ENCODE results near the gene RUNX1.

RUNX1 gene

DNA sequence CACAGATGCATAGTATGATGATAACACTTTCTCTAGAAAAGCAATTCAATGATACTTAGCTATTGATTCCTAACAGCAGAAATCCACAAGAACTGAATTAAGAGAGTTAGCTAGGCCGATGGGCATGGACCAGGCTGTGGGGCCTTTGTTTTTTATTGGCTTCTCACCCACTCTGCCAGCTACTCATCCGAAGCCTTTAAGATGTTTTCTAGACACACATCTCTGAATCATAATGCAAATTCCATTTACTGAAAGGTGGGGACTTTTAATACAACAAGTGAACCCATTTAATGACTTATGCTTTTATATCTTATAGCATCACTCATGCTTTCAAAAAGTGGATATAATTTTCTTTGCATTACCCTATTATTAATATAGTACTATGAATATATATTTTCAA, 170.2 kb downstream of the RUNX1 start:
- no peak for DNase-seq (ENCODE audit: low spot score)

DNA sequence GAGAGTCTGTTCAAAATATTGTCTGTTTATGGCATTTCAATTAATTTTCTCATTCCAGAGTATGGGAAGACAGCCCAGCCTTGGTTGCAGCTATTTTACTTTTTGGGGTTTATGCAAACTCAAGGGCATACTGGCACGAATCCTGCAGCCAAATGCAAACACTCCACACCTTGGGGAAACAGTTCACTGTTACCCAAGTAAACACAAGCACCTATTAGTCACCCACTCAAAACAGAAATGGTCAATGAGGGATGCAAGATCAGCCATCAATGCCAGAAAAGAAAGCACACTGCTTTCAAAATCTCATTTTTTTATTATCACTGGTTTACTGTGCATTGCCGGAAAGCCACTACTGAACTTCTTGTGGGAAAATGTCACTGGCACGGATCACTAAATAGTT, 170.6 kb downstream of the RUNX1 start:
- no peak for DNase-seq (ENCODE audit: low spot score)

DNA sequence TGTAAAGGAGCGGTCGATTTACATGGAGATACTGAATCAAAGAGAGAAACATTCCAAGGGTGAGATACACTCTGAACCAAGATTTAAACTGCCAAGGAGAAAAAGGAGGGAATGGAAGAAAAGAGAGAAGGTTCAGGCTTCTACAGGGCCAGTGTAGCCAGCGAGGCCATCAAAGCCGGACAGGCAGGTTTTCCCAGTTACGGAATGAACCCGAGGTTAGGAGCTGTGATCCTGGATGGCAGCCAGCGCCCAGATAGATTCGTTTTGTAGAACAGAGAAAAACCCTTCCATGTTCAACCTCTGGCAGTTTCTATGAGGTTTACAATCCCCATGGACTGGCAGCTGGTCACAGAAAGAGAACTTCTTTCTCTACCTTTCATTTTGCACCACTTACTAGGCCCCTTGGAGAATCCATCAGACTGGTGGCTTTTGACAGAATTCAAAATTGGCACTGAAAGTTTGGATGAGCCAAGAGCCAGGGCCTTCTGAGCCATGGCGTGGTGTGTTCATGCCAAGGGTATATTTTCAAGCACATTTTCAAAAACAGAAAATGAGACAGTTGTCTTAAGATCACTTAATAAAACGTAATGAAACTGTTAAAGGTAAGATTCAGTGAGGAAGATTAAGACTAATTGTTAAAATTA, 171.5 kb downstream of the RUNX1 start:
- DNase-seq (ENCODE audit: low spot score): no peak

DNA sequence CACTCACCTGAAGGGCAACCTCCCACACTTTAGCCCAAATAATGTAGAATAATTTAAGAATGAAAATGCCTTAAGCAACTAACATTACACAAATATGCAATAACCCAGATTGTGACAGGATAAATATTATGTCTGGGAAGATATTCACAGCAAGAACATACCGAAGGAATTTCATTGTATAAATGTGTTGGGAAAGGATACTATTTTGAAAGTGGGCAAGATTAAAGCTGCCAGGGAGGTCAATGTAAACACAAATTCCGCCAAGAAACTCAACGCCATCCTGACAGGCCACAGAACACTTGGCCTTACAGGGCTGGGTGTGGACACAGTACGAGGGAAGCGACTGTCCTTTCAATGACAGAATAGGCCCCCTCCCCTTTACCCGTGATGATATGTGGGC, 173.3 kb downstream of the RUNX1 start:
- DNase-seq (ENCODE audit: low spot score): no peak

DNA sequence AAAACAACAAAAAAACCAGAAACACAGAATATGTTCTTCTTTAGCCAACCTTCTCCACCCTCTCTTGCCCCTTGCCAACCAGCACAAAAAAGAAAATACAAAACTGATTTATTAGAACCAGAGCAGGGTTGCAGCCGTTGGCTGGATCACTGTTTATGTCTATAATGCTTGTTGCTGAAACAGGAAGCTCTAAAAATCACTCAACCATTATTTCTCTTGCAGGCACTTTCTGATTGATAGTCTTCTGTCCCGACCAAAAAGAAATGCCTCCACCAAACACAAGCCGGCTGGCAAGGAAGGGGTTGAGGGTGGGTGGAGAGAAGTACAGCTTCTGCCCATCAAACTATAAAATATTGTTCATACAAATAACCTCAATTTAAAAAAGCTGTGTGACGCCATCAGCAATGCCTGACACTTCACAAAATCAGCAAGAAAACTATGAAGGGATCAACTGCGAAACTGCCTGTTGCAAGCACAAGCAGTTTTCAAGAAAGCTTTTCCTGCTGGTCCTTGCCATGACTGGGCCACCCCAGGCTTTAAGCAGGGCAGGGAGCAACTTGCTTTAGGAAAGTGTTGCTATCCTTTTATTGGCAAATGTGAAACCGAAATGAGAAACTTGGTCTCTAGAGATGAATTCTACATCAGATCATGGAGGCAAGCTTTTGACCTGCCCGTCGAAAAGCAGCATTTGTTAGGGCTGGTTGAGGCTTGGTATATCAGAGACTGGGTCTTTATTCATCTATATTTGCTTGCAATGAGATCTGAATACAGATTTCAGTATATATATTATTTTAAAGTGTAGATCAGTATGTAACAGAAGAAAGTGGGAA, 174.2 kb downstream of the RUNX1 start:
- no peak for DNase-seq (ENCODE audit: low spot score)

DNA sequence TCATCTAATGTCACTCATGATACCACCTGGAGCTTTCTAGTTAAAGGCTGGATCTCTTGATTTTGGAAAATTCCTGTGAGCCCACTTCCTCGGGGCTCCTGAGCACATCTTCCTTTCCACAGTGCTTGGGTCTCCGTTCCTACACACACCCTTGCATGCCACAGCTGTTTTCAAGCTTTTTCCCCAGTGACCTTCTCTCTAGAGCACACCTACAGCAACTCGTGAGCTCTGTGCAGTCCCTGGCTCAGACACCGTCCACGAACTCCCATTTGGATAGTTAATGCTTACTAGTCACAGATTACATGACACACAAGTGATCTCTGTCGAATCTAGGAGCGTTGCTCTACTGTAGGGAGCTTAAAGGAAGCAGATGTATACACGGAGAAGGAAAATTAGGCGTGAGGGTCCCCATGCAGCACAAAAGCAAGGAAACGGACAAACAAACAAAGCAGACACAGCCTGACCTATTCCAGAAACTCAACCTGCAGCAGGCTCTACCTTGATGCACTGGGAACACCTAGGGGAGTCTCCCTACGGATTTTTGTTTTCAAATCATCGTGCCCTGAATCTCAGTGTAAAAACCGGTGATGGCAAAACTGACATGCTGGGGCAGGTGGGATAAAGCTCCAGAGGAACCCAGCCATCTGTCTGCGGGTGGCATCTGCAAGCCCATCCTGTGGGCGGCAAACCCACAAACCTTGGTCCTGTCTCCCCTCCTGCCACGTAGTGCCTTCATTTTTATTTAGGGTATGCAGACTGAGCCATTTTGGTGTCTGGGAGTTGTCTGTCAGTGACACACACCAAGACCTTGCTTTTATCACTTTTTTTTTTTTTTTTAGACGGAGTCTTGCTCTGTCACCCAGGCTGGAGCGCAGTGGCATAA, 177.8 kb downstream of the RUNX1 start:
- no peak for DNase-seq (ENCODE audit: low spot score)

DNA sequence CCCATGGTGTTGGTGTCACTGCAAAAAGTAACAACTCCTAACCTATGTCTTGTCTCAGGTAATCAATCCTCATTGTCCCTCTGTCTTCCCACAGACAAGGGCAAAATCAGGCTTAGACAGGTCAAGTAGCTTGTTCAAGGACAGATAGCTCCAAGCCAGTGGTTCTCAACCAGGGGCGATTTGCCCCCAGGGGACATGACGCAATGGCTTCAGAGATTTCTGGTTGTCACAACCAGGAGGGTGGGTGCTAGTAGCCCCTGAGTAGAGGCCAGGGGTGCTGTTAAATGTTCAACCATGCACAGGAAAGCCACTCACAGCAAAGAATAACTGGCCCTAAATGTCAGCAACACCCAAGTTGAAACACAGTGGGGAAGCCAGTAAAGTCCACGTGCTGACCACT, 178.9 kb downstream of the RUNX1 start:
- DNase-seq (ENCODE audit: low spot score): no peak

DNA sequence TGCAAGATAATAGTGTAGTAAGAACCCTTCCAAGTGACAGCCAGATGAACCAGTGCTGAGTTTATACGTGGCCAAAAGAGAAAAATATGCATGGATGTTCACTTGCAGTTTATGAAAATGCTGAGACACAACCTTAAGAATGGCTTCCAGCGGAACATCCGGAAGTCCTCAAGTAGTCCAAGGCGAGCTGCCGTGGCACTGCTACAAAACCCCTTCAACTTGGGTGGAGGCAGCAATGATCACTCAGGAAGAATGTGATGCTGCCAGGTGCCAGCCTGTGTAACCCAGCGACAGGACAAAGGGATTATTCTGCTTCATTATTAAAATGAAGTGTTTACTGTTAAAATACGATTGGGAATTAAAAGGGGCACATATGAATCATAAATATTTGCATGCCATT, 179.6 kb downstream of the RUNX1 start:
- no peak for DNase-seq (ENCODE audit: low spot score)

DNA sequence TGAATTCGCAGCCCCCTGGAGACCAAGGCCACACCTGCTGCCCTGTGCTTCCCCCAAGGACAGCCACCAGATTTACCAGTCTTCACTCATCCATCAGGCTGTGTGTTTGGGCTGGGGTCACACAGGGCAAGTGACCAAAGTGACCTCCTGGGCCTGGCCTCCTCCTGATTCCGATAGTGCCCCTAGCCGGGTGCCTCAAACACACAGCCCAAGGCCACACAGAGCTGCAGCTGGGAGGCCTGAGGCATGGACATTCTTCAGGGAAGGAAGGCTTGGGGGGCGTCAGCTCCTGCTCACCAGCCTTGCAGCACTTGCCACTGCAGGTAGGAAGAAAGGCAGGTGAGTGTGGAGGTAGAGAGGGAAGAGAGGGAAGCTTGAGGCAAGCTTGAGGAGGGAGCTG, 181.3 kb downstream of the RUNX1 start:
- DNase-seq (ENCODE audit: low spot score): no peak

DNA sequence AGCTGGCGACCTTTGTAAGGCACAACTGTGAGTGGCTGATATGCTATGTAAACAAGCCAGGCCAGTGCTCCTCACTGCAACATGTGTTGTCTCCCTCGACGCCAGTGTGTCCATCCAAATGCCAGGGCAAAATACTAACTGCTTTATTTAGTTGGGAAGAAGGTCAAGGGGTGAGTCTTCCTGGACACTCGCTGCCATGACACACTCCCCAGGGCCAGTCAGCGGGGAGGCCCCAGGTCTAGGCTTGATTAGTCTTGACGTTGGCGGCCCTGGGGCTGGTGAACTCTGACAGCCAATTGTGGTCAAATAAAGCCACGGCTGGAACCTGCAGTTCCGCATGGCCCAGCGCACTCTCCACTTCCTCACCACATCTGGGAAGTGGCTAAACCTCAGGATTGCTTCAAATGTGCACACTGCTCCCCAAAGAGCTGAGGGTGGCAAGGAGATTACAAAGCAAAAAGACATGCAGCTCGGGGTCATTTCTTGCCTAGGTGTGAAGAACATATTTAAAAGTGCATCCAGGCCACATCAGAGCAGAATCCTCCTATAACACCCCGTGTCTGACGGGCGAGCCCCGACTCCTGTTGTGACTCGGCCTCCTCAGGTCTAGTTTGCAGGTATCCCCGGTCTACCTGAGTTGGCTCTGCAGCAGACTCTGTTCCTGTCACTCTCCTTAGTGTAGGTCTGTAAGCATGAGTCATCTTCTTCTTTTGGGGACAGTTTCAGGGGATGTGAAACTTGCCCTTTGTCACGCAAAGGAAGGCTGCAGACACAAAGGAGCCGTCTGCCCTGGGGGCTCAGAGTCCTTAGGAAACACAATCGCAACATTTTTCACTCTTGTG, 183.5 kb downstream of the RUNX1 start:
- peak; percentile 24 for DNase-seq (ENCODE audit: low spot score)

DNA sequence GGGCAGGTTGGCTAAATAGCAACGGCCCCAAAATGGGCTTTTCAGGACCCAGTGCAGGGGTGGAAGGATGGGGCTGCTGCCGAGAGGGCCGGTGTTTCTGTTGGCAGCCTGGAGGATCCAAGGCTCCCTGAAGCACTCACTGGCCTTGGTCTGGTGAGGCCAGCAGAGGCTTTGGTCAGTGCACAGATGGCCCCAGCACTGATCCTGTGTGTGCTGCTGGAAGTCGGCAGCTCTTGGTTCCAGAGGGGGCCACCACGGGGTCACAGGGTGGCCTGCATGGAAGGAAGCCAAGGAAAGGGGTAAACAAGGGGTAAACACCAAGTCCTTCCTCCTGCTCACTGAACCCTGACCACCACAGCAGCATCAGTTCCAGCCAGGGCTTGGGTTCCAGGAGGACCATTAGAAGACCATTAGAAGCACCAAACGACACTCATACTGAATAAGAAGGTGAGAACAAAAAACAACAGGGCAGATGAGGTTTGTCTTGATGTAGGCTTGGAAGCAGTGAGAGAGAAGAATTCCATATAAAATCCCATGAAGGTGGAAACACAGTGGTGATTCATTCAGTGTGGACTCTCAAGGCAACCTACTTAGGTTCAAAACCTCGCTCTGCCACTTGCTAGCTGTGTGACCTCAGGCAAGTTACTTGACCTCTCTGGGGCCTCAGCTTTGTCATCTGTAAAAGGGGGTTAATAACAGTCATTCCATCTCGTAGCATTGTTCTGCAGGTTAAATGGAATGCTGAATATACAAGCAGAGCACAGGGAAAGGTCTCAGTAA, 184.5 kb downstream of the RUNX1 start:
- no peak for DNase-seq (ENCODE audit: low spot score)

DNA sequence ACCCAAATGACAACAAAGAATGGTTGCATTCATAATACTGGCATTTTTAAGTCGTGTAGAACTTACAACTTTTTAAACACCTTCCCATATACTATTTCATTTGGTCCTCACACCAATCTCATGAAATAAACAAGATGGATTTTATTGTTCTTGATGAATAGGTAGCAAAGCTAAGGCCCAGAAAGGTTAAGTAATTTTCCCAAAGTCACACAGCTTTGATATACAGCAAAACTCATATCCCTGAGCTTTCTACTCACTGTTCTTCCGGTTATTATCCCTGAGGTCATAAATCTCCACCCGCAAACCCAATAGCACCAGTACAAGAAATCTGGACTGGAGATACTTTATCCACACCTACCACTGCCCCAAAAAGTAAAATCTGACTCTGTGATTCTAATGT, 186.2 kb downstream of the RUNX1 start:
- no peak for DNase-seq (ENCODE audit: low spot score)

DNA sequence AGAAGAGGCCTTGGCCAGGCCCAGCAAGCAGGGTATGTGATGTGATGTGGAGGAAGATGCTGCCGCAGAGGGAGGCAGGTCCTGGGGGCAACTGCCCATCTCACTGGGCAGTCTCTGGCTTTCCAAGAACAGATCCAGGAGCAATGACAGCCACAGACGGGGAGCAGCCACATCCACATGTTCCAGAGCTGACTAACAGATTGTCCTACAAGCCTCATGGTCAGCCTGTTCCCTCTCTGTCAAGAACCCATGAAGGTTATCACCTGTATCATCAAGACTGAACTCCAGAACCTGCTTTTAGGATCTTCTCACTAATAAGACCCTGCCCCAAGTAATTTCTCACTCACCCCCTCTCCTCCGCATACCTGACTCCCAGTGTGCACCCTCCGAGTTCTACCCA, 187.8 kb downstream of the RUNX1 start:
- no peak for DNase-seq (ENCODE audit: low spot score)

DNA sequence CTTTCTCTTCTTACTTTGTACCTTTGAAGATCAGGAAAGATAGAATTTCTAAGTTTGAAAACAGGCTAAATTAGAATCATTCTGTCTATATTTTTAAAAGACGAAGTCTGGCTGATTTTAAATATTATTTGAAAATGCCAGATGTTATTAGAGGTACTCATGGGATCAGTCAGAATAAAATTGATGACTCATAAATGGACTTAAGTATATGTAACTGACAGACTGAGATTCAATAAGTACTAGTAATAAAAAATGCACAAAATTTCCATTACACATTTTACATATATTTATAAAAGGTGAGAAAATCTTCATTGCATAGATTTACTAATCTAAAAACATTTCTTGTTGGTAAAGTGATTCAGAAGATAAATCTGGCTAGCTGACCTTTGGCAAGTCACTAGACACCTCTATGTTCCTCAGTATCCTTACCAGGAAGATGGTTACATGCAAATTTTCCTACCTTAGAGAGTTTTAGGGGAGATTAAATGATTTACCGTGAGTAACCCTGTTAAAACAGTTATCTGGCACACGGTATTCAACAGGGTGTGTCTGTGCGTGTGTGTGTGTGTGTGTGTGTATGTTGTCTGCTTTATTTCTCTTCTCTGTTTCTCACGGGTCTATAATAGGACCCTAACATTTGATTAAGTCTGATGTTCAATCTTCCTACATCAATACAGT, 189.0 kb downstream of the RUNX1 start:
- DNase-seq (ENCODE audit: low spot score): no peak

DNA sequence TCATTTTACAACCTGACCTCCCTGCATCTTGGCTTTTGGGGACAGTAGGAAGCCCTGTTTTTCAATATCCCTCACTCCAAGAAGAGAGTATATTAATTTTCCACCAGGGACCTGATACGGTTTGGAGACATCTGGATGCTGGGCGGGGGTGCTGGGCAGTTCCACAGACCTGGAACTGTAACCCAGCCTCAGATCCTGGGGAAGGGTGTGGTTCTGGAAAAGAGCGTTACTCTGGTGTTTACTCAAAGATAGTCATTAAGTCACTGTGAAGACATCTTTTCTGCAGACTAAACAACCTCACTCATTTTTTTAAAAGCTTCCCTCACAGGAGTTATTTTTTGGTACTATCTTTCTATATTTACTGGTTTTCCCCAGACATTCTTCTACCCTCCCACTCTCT, 190.5 kb downstream of the RUNX1 start:
- no peak for DNase-seq (ENCODE audit: low spot score)

DNA sequence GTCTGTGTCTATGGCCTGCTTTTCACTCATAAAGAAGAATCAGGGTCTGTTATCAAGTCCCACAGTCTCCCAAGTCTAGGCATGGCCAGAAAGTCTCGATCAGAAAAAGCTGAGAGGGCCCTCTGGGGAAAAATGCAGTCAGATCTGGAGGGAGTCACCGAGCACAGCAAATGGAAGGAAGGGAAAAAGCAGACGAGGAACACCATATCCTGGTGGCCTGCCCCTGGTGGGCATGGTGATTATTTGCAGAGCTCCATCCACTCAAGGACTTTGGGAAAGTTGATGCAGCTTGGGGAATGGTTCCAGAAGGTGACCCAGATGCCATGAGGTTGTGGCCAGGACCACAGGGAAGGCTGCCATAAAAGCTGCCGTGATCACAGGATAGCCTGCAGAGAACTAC, 191.2 kb downstream of the RUNX1 start:
- no peak for DNase-seq (ENCODE audit: low spot score)

DNA sequence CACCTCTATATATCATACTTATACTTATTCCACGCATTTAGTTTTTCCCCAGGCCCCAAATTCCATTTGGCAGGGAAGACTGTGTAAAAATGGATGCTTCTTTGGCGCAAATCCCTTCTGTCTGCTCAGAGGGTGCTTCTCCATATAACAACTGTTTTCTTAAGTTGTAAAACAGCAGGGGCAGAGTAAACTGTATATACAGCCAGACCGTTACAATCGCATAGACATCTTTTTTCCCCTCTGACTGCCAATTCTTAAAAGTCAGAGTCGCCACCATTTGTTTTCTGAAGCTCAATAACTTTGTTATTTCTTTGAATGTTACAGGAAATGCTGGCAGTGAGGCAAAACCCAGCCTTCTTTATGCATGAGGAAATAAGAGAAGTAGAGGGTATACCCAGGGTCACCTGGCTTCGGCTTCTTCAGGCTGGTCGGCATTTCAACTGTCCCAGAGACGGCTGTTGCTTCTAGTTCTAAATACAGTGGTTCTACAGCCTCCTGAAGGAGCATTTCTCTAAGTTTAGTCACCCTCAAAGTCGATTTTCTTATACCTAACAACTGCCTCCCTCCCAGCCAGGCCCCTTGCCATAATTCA, 191.9 kb downstream of the RUNX1 start:
- DNase-seq (ENCODE audit: low spot score): no peak

DNA sequence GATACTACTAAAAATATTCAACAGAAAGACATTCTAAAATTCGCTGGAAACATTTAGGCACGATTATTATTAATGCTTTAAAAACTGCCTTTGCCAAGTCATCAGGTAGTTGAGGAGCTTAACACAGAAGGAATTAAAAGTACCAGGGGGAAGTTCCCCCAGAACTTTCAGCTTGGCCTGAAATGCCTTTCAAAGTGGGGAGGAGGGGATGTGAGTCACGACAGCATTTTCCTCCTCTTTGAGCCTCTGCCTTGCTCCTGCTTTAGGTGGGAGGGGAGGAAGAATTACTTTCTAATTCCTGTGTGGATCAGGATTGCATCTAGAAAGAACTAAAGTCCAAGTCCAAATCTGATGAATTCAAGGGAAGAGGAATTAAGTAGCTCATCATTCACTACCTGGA, 196.7 kb downstream of the RUNX1 start:
- DNase-seq (ENCODE audit: low spot score): no peak

DNA sequence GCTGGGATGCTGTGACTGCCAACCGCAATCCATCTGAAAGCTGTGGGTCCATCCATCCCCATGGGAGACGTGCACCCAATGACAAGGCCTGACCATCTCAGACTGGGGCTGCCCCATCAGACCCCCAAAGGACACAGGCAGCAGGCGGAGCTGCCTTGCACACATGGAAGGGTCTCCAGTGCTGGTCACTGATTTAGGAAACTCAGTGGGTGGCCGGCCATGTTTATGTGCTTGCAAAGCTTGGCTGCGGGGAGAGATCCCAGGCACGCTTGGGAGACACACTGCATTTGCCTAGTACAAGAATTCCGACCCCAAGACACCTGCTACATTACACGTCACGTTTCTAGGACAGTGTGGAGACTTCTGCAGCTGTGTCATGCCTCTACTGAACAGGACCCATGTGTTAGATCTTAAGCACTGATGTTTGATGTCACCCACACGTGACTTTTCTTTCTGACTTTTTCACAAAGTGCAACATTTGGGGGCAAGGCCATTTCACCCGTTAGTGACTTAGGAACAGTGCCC, 198.9 kb downstream of the RUNX1 start:
- no peak for DNase-seq (ENCODE audit: low spot score)

DNA sequence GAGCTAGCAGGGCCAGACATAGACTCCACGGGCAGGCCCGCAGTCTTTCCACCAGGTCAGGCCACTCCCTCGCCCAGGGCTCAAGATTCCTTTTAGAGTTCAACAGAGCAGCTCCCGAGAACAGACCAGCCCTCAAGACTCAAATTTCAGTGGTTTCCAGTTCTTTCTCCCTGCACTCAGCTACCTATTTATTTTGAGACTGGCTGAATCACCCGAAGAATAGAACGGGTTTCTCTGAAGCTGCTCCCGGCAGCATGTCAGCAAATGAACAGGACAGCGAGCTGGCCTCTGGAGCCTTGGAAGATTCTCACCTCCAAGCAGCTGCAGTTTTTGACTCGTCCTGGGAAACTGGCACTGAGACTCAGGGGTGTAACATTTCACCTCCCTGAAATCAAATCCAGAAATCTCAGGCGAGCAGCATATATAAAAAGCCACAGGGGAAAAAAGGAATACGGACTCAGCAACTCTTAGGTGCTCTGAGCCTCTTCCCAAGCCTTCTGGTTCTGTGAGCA, 202.4 kb downstream of the RUNX1 start:
- no peak for DNase-seq (ENCODE audit: low spot score)
